ENCODE measurements around the gene WDR37.

Gene WDR37

DNA sequence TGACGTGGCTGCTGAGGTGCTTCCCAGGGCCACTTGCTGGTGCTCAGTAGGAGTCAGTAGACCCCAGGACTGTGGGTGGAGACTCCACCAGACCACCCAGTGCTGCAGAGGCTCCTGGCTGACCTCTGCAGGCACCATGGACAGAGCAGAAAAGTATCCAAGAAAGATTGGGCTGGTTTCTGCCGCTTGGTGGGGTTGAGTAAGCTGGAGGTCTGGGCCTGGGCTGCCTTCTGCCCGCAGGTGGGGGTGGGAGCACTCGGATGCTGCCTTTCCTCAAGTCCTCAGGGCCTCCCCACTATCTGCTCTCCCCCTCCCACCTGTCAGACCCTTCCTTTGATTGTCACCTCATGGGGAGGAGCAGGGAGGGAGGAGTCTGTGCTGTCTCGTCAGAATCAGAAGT is 91.6 kb downstream of the WDR37 start:
- TF ChIP-seq ZFX (IDR thresholded peaks at IDR 0.05; ENCODE audit: borderline replicate concordance), result no peak
- TF ChIP-seq, protein P1, sequence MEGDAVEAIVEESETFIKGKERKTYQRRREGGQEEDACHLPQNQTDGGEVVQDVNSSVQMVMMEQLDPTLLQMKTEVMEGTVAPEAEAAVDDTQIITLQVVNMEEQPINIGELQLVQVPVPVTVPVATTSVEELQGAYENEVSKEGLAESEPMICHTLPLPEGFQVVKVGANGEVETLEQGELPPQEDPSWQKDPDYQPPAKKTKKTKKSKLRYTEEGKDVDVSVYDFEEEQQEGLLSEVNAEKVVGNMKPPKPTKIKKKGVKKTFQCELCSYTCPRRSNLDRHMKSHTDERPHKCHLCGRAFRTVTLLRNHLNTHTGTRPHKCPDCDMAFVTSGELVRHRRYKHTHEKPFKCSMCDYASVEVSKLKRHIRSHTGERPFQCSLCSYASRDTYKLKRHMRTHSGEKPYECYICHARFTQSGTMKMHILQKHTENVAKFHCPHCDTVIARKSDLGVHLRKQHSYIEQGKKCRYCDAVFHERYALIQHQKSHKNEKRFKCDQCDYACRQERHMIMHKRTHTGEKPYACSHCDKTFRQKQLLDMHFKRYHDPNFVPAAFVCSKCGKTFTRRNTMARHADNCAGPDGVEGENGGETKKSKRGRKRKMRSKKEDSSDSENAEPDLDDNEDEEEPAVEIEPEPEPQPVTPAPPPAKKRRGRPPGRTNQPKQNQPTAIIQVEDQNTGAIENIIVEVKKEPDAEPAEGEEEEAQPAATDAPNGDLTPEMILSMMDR (IDR thresholded peaks at IDR 0.05), result no peak
- no peak overlapping the region for H3K27ac ChIP-seq

DNA sequence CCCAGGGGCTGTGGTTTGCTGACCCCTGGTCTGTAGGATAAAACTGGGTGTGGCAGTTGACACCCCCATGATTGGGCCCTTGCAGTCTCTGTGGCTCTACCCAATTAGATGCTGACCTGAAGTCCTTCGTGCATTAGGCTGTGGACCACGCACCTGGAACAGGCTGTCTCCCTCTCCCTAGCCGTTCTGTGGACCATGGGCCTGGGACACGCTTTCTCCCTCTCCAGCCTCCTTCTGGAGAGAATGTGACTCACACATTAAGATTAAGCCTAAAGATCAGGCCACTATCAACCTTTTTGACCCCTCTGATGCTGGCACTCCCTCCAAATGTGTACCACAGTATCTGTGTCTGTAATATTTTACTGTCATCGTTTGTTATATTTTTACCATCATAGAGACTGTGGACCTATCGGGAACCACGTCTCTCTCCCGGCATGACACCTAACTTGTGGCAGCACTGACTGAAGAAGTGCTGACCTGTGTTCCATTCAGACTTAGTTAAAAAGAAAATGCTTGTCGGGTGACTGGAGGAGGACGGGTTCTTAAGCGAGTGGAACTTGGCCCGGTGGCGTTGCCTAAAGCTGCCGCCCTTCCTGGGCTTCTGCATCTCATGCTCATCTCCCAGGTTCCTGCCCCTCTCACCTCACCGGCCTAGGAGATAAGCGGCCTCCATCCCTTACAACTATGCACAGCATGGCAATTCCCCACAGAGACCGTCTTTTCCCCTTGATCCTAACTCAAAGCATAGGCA is 92.8 kb downstream of the WDR37 start:
- TF ChIP-seq ZFX (IDR thresholded peaks at IDR 0.05; ENCODE audit: borderline replicate concordance), result no peak
- TF ChIP-seq, protein P1 (IDR thresholded peaks at IDR 0.05), result no peak

DNA sequence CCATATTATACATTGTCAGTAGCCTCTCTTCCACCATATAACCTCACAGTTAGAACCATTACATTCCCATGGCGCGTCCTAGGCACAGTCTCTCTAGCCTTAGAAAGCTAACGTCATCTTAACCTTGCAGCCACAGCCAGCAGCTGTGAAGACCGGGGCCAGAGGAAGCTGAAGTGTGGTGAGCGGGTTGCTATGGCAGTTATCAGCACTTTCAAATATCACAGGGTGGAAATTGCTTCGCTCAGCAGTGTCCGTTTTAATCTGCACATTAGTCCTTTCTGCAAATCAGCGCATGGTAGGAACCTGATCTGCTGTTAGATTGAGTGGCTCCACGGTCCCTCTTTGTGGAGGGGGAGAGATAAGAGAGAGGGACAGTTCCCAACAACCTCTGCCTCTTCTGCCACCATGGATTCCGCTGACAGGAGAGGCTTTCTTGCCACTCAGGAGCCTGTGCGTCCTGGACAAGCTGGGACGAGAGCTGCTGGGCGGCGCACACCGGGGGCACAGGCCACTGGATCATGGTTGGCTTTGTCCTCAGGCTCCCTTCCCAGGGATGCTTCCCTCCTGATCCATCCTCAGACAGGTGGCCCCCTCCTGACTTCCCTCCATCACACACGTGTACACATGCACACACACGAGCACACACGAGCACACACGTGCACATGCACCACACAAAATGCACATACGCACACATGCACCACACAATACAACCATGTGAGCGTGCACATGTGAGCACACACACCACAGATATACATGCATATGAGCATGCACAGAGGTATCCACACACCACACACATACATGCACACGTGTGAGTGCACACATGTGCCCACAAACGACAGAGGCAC is 93.8 kb downstream of the WDR37 start:
- TF ChIP-seq, protein P1 (IDR thresholded peaks at IDR 0.05), result no peak
- no peak for TF ChIP-seq ZFX (IDR thresholded peaks at IDR 0.05; ENCODE audit: borderline replicate concordance)

More for the DNA sequence above, 92.8 kb downstream of the WDR37 start:
- H3K27ac ChIP-seq, result no peak overlapping the region

DNA sequence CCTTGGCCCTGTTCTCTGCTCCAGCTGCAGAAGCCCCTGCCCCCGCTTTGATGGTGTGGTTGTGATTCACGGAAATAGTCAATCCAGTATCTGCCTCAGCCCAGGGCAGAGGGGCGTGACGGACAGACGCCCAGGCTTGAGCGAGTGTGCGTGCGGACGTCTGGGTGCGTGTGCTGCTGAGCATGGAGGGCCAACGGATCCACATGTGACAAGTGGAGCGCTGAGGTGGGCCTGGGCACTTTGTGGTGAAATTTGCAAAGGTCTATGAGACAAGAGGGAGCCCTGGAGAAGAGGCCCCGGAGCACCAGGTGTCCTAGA is 94.4 kb downstream of the WDR37 start:
- TF ChIP-seq ZFX (IDR thresholded peaks at IDR 0.05; ENCODE audit: borderline replicate concordance), result no peak
- TF ChIP-seq, protein P1 (IDR thresholded peaks at IDR 0.05), result no peak
- no peak overlapping the region for H3K27ac ChIP-seq

More for the DNA sequence above, 93.8 kb downstream of the WDR37 start:
- H3K27ac ChIP-seq, result no peak overlapping the region

DNA sequence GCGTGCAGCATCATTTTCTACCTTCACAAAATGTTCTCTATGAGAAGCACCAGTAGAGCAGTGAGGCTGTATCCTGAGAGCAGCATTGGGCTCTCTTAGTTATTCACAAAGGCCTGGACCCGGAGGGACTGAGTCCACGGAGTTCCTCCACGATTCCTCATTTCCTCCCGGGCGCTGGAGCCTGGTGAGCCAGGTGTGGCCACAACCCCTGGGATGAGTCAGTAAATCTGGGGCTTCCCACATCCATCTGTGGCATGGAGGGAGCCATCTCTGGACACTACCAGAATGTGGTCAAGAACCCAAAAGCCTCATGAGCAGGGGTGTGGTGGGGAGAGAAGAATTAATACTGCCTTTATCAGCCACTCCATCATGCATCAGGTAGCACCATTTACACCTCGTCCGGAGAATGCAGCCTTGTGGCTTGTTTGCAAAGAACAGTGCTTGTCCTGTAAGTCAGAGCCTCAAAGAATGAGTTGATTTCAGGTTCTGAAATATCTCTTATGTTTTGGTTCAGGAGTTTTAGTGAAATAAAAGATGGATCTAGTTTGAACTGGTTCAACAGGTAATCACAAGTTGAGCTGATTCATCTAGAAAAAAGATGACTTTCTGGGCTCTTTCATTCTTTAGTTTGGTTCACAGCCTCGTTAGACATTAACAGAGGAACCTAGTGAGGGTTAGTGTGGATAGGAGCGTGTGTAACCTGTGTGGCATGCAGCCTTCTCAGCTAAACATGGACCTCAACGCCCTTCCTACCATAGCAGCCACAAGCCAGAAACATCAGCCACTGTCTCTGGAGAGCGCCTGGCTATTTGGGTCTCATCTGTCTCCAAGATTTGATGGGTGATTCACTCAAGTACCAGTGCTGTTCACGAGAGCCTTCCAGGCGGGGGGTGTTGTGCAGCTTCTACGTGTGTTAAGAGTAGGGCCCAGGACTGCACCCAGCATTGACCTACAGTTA is 95.2 kb downstream of the WDR37 start:
- TF ChIP-seq ZFX (IDR thresholded peaks at IDR 0.05; ENCODE audit: borderline replicate concordance), result no peak
- TF ChIP-seq, protein P1 (IDR thresholded peaks at IDR 0.05), result no peak
- no peak overlapping the region for H3K27ac ChIP-seq

DNA sequence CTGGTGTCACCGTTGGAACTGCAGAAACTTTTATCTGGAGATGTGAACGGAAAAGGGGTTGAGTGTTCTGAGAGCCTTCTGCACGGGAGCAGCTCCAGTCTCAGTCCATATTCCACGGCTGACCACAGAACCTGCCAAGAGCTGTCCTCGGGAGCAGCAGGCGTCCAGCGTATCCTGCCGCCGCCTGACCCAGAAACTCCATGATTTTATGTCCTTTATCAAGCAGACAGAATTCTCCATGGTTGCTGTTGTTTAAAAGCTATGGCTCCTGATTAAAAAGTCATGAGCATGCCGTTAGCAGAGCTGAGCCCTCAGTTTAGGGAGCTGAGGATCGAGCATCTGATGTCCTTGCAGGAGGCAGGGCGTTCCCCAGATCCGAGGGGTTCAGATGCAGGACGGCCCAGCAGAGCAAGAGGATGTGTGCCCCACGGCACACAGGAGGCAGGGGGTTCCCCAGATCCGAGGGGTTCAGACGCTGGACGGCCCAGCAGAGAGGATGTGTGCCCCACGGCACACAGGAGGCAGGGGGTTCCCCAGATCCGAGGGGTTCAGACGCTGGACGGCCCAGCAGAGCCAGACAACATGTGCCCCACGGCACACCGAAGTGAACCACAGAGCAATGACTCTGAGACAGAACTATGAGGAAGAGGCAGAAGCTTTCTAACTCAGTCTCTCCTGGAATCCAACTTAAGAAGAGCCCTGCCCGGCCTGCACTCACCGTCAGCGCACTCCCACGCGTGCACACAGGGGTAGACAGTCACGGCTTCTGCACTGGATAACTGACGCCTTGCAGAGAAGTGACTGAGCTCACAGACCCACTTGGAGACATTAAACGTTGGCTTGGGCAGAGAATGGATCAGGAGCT is 96.4 kb downstream of the WDR37 start:
- H3K27ac ChIP-seq, result no peak overlapping the region
- TF ChIP-seq, protein P1 (IDR thresholded peaks at IDR 0.05), result no peak
- TF ChIP-seq ZFX (IDR thresholded peaks at IDR 0.05; ENCODE audit: borderline replicate concordance), result no peak
